HCT116 (cell line): ENCODE measurements around the gene BACE1. TPM values are rescaled to one million over a fixed set of nuclear protein-coding genes. Genes with fewer than 3 reads are reported as not detected.

Experiments
- ATAC-seq: fragments of 200-7000 bp; cut with Tn5 transposase; 2 replicates; pipeline ENCODE4 v1.9.1; 2020; ENCODE audit warnings: mild to moderate bottlenecking, moderate library complexity
- BruUV-seq: library from RNA; stranded (reverse); fragments of 400-500 nt; replicated peaks from 2 replicates; lab custom pipeline; 2021; lab: Mats Ljungman, UMichigan
- CTCF ChIA-PET: fragments of 300-600 bp; sonication (Branson Sonifier 250); formaldehyde crosslinking; loops from one replicate; lab custom pipeline; 2021; ENCODE audit warnings: antibody characterized with exemption; lab: Charles Lee
- POLR2A ChIA-PET: fragments of 300-600, 350-600 bp; sonication (Branson Sonifier 250); formaldehyde crosslinking; loops from one replicate; lab custom pipeline; 2021; ENCODE audit warnings: antibody characterized with exemption; lab: Charles Lee
- RAD21 ChIA-PET, 2 experiments: fragments of 300-600 bp; sonication (Branson Sonifier 250); formaldehyde crosslinking; loops; one replicate each; lab custom pipeline; 2023; ENCODE audit warnings: low total read pairs in 2 of 2; ENCODE audit not compliant: uncharacterized antibody in 2 of 2, unreplicated experiment in 2 of 2, low non-redundant PET in 1 of 2; lab: Charles Lee
- DNase-seq: peaks from one replicate; pipeline ENCODE4 v3.0.0-alpha.2; 2010; ENCODE audit warnings: low read depth, low spot score
- H2AFZ ChIP-seq: fragments of 200-600 bp; shearing (Covaris generic), sonication (generic); 2 replicates; pipeline ENCODE4 v1.6.1; 2017; ENCODE audit warnings: low read depth, mixed run types, mixed read lengths, antibody characterized with exemption, low read length; ENCODE audit not compliant: poor library complexity, severe bottlenecking
- H3K27ac ChIP-seq: 2 replicates; pipeline ENCODE4 v1.5.1; 2012; ENCODE audit warnings: low read depth, low read length
- H3K27me3 ChIP-seq: fragments of 200-600 bp; sonication (generic); 2 replicates; pipeline ENCODE4 v1.6.1; 2016; ENCODE audit warnings: mixed run types, low read length, mixed read lengths; ENCODE audit not compliant: insufficient read depth
- H3K36me3 ChIP-seq, 2 experiments: fragments of 200-500 bp in 1 of 2; fragments of 200-600 bp in 1 of 2; sonication (Bioruptor generic) in 1 of 2; sonication (generic) in 1 of 2; 2 replicates each; pipeline versions ENCODE4 v1.5.1 to v1.6.1; 2014 to 2016; ENCODE audit warnings: low read length in 2 of 2, inconsistent platforms in 1 of 2, mixed read lengths in 1 of 2, mixed run types in 1 of 2; ENCODE audit not compliant: insufficient read depth in 2 of 2, control insufficient read depth in 1 of 2
- H3K4me1 ChIP-seq, 2 experiments: fragments of 200-600 bp in 1 of 2; sonication (generic) in 1 of 2; 2 replicates each; pipeline versions ENCODE4 v1.5.1 to v1.6.1; 2012 to 2017; ENCODE audit warnings: low read length in 2 of 2, inconsistent platforms in 1 of 2, mild to moderate bottlenecking in 1 of 2, mixed read lengths in 1 of 2, mixed run types in 1 of 2, moderate library complexity in 1 of 2; ENCODE audit not compliant: insufficient read depth in 2 of 2, control insufficient read depth in 1 of 2
- H3K4me2 ChIP-seq: fragments of 200-600 bp; sonication (generic); 2 replicates; pipeline ENCODE4 v1.6.1; 2017; ENCODE audit warnings: mixed run types, low read length, mixed read lengths
- H3K4me3 ChIP-seq, 2 experiments: fragments of 200-600 bp in 1 of 2; sonication (generic) in 1 of 2; replicated peaks in 1 of 2; 2 replicates each; pipeline ENCODE4 v1.5.1; 2011 to 2016; ENCODE audit warnings: low read length in 2 of 2, control low read depth in 1 of 2, low read depth in 1 of 2, mild to moderate bottlenecking in 1 of 2, mixed read lengths in 1 of 2, mixed run types in 1 of 2
- H3K79me2 ChIP-seq: fragments of 200-600 bp; sonication (generic); 2 replicates; pipeline ENCODE4 v1.6.1; 2017; ENCODE audit warnings: mild to moderate bottlenecking, mixed run types, low read length, moderate library complexity, mixed read lengths; ENCODE audit not compliant: insufficient read depth
- H3K9ac ChIP-seq: fragments of 200-600 bp; sonication (generic); 2 replicates; pipeline ENCODE4 v1.6.1; 2016; ENCODE audit warnings: low read length, mixed read lengths
- H3K9me2 ChIP-seq: fragments of 200-600 bp; sonication (generic), shearing (Covaris generic); 2 replicates; pipeline ENCODE4 v1.6.1; 2017; ENCODE audit warnings: mixed run types, mild to moderate bottlenecking, moderate library complexity; ENCODE audit not compliant: insufficient read depth
- H3K9me3 ChIP-seq, 2 experiments: fragments of 200-500 bp in 1 of 2; fragments of 200-600 bp in 1 of 2; sonication (Bioruptor generic) in 1 of 2; sonication (generic) in 1 of 2; 2 replicates each; pipeline ENCODE4 v1.6.1; 2014 to 2017; ENCODE audit warnings: low read length in 2 of 2, mixed read lengths in 2 of 2, inconsistent platforms in 1 of 2, low read depth in 1 of 2, mild to moderate bottlenecking in 1 of 2, mixed run types in 1 of 2, moderate library complexity in 1 of 2; ENCODE audit not compliant: control insufficient read depth in 1 of 2, insufficient read depth in 1 of 2
- H4K20me1 ChIP-seq: fragments of 200-600 bp; sonication (generic), shearing (Covaris generic); 2 replicates; pipeline ENCODE4 v1.6.1; 2017; ENCODE audit warnings: mixed run types, mild to moderate bottlenecking, moderate library complexity; ENCODE audit not compliant: insufficient read depth
- CBX3 ChIP-seq: IDR thresholded peaks from 2 replicates; pipeline ENCODE4 v1.6.1; 2012; ENCODE audit warnings: low read depth
- CEBPB ChIP-seq: IDR thresholded peaks from 2 replicates; pipeline ENCODE4 v1.6.1; 2012; ENCODE audit warnings: low read depth
- CTCF ChIP-seq, 3 experiments: fragments of 200-600 bp in 1 of 3; sonication (generic) in 1 of 3; IDR thresholded peaks in 2 of 3; conservative IDR thresholded peaks in 1 of 3; 2 replicates each; pipeline ENCODE4 v1.5.1; 2012 to 2017; ENCODE audit warnings: low read depth in 2 of 3, low read length in 2 of 3, antibody characterized with exemption in 1 of 3, borderline replicate concordance in 1 of 3, control low read depth in 1 of 3, mild to moderate bottlenecking in 1 of 3, mixed read lengths in 1 of 3, mixed run types in 1 of 3, moderate library complexity in 1 of 3; ENCODE audit not compliant: insufficient read depth in 1 of 3
- EGR1 ChIP-seq: IDR thresholded peaks from 2 replicates; pipeline ENCODE4 v1.6.1; 2012; ENCODE audit warnings: low read depth
- ELF1 ChIP-seq: IDR thresholded peaks from 2 replicates; pipeline ENCODE4 v1.6.1; 2012; ENCODE audit warnings: low read depth, borderline replicate concordance
- EZH2 ChIP-seq: fragments of 200-600 bp; sonication (generic); IDR thresholded peaks from 2 replicates; pipeline ENCODE4 v1.6.1; 2017; ENCODE audit warnings: antibody characterized with exemption, mixed run types
- EZH2phosphoT487 ChIP-seq: fragments of 200-600 bp; IDR thresholded peaks from 2 replicates; pipeline ENCODE4 v1.6.1; 2018; ENCODE audit warnings: antibody characterized with exemption, borderline replicate concordance
- FOSL1 ChIP-seq: IDR thresholded peaks from 2 replicates; pipeline ENCODE4 v1.6.1; 2012; ENCODE audit warnings: low read depth
- JUND ChIP-seq: IDR thresholded peaks from 2 replicates; pipeline ENCODE4 v1.6.1; 2012
- MAX ChIP-seq: IDR thresholded peaks from 2 replicates; pipeline ENCODE4 v1.6.1; 2012
- POLR2A ChIP-seq: IDR thresholded peaks from 2 replicates; pipeline ENCODE4 v1.7.0; 2011; ENCODE audit warnings: borderline replicate concordance; ENCODE audit not compliant: insufficient read depth, insufficient read length; ENCODE audit errors: extremely low read depth
- POLR2AphosphoS5 ChIP-seq: IDR thresholded peaks from 2 replicates; pipeline ENCODE4 v1.6.1; 2011; ENCODE audit warnings: mild to moderate bottlenecking, low read depth, low read length, moderate library complexity
- RAD21 ChIP-seq: IDR thresholded peaks from 2 replicates; pipeline ENCODE4 v1.6.1; 2012; ENCODE audit warnings: low read depth, mild to moderate bottlenecking
- REST ChIP-seq: IDR thresholded peaks from 2 replicates; pipeline ENCODE4 v1.6.1; 2012; ENCODE audit warnings: low read depth
- SIN3A ChIP-seq: IDR thresholded peaks from 2 replicates; pipeline ENCODE4 v1.6.1; 2012; ENCODE audit warnings: low read depth
- SP1 ChIP-seq: IDR thresholded peaks from 2 replicates; pipeline ENCODE4 v1.6.1; 2012; ENCODE audit warnings: low read depth
- SRF ChIP-seq: IDR thresholded peaks from 2 replicates; pipeline ENCODE4 v1.6.1; 2012; ENCODE audit warnings: low read depth
- YY1 ChIP-seq: IDR thresholded peaks from 2 replicates; pipeline ENCODE4 v1.6.1; 2011; ENCODE audit warnings: low read length, low read depth, moderate library complexity, mild to moderate bottlenecking; ENCODE audit not compliant: insufficient replicate concordance; ENCODE audit errors: extremely low read depth
- ZBTB33 ChIP-seq: IDR thresholded peaks from 2 replicates; pipeline ENCODE4 v1.6.1; 2011; ENCODE audit warnings: mild to moderate bottlenecking, low read length, moderate library complexity; ENCODE audit not compliant: insufficient replicate concordance; ENCODE audit errors: extremely low read depth
- ZNF274 ChIP-seq: fragments of 200-500 bp; sonication (Bioruptor generic); IDR thresholded peaks from 2 replicates; pipeline ENCODE4 v1.6.1; 2014; ENCODE audit warnings: mild to moderate bottlenecking, low read depth, low read length, inconsistent platforms
- intact Hi-C: fragments of 100-400 bp; cut with micrococcal nuclease; formaldehyde crosslinking; loops from 2 replicates; pipeline ENCODE4 v1.10.0; 2022
- total RNA-seq: library from RNA; stranded (reverse); gene quantifications from one replicate; pipeline ENCODE4 v1.2.1, GENCODE V29; 2021; ENCODE audit not compliant: unreplicated experiment

Gene BACE1
- total RNA-seq, 1 experiment from 2014 or later, result 8.5 TPM

- ATAC-seq, result no peak
- Histone ChIP-seq H3K9me3 (peaks cover 0 to 5% of the 10 kb centered on the region in 2 experiments; a peak in 1 of 4 replicates), H4K20me1 (no peaks in the 10 kb centered on the region), H2AFZ (no peak overlapping the region), H3K27me3 (no peaks in the 10 kb centered on the region), H3K36me3 (no peaks in the 10 kb centered on the region), H3K9me2 (no peaks in the 10 kb centered on the region), H3K9ac (no peak overlapping the region), H3K27ac (no peak overlapping the region), H3K4me3 (no peak overlapping the region), H3K79me2 (no peaks in the 10 kb centered on the region; the same call in 1 of the 2 replicates), H3K4me2 (no peak overlapping the region), H3K4me1 (0 out of 4 replicates have a peak, but pooled peaks cover 0 to 3% of the 10 kb centered on the region in 2 experiments)
- no peak for DNase-seq
- ChIA-PET CTCF (no interaction called here), RAD21 (no interaction called here), POLR2A (no interaction called here)
- TF ChIP-seq FOSL1 (no peak), REST (no peak), CTCF (IDR thresholded peaks at IDR 0.05 in 2 of 3, conservative IDR thresholded peaks at IDR 0.05 in 1 of 3; ENCODE audit: borderline replicate concordance in 1 of 3, insufficient read depth in 1 of 3, low read depth in 2 of 3, low read length in 2 of 3) (no peak), ELF1 (no peak), RAD21 (no peak), POLR2A (no peak), POLR2AphosphoS5 (no peak), ZBTB33 (no peak), SRF (no peak), EZH2 (no peak), CBX3 (no peak), EZH2phosphoT487 (no peak), YY1 (no peak), EGR1 (no peak), JUND (no peak), SIN3A (no peak), CEBPB (no peak), MAX (no peak), SP1 (no peak), ZNF274 (no peak)
- BruUV-seq, result no TSS peak
- intact Hi-C loops, result no loop called here
Observed at GRCh38 chr11:117273550-117274289, 42.3 kb downstream of the BACE1 start.
